Measurements from ENCODE around the gene PROX2.

Gene PROX2

DNA sequence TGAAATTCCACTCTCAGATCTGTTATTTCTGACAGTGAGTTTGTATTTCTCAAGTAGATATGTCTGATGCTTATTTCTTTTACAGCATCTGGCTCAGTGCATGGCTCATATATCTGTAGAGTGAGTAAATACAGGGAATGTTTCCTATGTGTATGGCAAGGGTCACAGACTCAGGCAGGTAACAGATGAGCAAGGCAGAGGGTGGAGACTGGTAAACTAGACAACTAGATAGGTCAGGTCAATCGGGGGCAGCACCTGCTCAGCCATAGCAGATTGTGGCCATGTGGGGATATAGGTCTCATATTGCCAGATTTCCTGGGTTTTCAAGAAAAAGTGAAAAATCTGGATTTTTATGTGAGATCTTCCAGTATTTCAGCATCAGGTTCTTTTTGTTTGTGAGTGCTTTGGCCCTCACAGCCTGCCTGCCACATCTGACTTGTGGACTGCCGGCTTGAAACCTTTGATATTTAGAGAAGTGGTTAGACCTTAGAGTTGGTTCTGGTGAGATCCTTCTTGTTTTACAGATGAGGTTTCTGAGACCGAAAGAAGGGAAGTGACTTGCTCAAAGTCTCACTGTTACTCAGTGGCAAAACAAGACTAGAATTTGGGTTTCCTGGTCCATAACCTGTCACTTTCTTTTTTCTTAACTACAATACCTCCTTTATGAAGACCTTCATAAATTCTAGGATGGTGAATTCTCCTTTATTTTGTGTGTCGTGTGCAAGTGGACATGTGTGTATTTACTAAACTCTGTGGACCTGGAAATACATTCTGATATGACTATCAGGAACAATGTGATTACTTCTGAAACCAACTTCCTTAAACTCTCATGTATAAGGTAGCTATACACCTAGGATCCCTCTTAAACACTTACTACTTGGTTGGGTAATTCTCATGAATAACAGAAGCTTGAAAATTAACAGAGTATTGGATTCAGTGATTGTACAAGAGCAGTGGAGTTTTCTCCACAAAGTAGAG lies 34.4 kb downstream of the PROX2 start:
- DNase-seq, result peak in 1 of 2 experiments; percentile 16

DNA sequence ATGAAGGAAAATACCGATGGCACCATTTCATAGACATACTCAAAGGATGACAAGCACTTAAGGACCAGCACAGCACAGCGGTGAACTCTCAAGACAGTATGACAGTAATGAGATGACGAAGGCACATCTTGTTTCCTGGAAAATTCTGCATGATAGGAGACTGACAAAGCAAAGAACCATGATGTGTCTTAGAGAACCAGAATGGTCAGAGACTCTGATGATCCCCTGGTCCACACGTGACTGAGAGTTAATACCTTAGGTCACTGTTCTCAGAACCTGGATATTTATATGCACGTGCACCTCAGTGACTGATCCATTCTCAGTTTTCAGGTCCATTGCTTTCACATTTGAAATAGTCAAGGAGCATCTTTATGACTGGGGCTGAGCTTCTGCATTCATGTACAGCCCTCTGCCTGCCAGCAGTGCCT lies 35.3 kb downstream of the PROX2 start:
- DNase-seq, result no peak

DNA sequence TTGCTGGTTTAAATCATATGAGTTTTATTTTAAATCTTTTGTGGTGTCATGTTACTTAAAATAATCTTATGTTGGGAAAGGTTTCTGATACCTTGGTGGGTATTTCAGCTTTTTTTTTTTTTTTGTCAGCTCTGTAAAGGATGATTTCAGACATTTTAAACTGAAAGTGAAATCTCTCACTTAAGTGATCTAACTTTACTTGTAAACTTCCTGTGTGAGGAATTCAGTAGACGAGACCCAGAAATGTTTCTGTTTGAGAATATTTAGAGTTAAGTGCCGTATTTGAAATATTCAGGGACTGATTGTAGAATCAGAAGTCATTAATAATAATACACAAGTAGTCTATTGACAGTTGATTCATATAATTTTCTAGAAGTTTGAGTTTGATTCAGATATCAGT lies 37.8 kb downstream of the PROX2 start:
- DNase-seq, result no peak

DNA sequence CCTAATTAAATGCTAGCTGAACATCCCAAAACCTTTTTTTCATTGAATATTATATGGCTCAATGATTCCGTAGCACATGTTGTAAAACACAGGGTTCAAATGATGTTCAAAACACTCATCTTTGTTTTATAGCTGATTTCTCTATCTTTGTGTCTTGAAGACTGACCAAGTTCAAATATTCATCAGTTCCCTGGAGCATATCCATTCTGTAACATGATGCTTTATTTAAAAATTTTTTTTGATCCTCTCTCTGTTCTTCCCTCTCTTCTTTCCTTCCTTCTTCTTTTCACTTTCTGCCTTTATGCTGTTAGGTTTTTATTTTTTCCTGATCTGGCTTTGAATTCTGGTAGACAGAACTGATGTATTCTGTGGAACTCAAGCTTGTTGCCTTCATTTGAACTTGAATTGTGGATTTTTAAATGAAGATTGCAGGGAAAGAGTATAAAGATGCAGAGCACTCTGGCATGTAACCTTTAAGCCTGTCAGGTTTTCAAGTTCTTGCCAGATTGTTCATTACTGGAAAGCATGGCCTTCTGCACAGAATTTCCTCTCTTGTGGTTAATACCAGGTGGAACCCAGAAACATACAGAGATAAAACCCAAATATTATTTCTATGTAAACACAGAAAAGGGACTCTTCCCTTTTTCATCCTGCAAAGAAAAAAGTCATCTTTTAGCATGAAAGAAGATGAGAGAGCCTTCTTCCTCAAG lies 39.5 kb downstream of the PROX2 start:
- DNase-seq, result no peak

DNA sequence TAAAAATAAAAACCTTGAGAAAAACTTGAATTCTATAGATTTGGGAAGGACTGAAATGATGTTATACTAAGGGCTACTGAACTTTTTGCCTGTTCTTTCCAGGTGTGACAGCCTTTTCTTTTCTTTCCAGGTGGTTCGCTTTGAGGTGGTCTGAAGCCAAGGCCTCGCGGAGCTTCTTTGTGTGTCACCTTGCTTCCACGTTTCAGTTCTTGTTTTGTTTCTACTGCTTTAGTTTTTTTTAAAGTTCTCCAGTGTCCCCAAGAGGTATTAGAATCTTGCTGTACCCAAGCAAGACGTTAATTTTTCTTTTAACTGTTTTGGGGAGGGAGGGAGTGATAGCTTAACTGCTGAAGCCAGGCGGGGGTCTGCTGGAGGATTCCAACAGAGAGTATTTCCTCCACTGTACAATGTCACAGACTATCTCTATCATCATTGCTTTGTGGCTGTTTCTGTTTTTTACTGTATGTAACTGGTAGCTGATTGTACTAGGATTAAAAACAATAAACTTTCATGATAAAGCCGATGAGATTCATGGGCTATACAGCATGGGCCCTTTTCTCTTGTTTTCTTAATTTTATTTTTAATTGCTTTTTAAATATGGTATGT lies 40.2 kb downstream of the PROX2 start:
- no peak for DNase-seq

DNA sequence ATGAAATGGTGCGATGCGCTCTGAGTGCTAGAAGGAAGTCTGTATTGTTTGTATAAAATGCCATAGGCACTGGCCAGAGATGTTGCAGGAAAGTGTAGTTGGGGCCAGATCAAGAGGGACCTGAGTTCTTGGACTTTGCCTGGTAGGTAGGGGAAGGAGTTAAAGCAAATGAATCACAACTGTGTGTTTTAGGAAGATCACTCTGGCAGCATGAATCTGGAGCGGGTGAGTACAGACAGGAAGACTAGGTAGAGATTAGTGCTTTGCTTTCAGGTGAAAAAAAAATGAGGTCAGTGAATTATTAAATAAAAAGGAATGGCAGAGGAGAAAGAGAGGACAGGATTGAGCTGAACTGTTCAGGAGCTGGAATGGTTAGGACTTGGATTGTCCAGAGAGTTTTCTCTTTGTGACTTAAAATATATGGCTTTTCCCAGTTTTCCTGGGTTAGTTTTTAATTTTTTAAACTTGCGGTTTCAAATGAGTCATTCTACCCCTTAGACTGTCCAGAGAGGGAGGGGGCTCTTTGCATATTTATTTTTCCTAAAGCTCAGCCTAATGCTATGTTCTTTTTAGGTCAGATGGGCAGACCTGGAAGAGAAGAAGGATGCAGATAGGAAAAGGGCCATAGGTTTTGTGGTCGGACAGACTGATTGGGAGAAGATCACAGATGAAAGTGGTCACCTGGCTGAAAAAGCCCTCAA lies 41.1 kb downstream of the PROX2 start:
- DNase-seq, result no peak

DNA sequence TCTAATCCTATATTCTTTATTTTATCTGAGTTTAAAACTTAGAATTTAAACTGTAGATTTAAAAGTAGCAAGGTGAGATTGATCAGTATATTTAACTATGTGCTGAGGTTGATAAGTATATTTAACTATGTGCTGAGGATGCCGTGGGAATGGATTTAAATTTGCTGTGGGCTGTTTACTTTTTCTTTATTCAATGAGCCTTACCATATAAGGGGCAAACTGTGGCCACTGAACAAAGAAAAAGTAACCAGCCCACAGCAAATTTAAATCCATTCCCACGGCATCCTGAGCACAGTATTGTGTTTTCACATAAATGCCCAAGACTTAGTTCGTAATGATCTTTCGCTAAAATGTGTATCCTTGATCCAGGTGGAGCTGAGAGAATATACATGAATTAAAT lies 43.1 kb downstream of the PROX2 start:
- DNase-seq, result no peak

DNA sequence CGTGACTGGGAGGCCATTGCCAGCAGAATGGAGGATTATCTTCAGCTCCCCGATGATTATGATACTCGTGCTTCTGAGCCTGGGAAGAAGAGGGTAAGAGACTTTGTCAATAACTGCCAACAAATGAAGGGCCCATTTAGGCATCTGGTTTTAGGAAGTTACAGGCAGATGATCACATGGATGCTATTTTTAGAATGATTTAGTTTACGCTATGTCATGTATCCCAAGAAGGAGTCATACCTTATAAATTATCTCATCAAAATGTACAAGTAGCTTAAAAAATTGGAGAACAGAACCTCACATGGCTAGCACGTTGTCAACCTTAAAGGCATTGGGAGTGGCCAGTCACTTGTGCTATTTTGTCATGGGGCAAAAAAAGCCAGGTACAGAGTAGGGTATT lies 46.7 kb downstream of the PROX2 start:
- no peak for DNase-seq

DNA sequence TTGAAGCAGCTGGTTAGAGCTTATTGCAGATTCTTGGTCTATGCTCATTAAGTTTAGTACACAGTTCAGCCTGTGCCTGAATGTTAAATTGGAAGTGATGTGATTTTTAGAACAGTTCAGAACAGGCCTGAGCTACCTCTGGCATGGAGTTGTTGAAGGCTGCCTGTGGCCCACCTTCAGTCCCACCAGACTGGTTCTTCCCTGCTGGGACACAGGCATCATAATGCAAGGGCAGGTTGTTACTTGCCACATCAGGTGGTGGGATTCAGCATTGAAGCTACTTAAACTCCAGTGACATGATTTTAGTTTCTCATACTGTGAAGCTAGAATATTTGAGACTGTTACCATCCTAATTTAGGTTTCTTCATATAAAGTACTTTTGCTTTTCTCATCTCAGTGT lies 49.4 kb downstream of the PROX2 start:
- DNase-seq, result no peak

All from AML-193 (cell line).